ENCODE results near the gene TBX19. TPM values are rescaled to one million over a fixed set of nuclear protein-coding genes. Genes with fewer than 3 reads are reported as not detected.

TBX19 gene
- total RNA-seq, 1 experiment from 2014 or later = 1.2 TPM

DNA sequence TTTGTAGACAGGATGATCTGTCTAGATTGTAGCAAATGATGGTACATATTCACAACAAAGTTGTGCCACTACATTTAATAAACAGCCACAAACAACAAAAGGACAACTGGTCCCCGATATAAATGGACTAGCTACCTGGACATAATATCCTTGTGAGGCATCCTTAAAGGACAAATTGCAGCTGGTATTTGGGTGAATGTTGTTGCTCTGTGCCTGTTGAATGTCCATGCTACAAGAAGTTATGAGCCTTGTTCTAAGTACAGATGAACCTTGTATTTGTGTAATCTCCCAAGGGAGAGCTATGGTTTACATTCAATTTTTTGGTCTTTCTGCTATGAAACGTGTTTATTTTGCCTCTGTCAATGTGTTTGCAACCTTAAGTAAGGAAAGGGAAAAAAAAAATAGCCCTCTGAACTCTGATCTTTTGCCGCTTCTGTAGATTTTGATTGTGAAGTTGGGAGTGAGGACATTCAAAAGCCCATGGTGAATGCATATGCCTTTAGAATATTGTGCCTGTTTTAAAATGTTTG, 28.4 kb upstream of the TBX19 start:
- CTCF ChIA-PET = interaction anchor here (1.6 to 2.4 kb wide), 2 partner anchors 17 to 91 kb away, joined by 3 to 8 read pairs; no protein-coding TSS in a partner anchor
- peaks cover 38% of the 10 kb centered on the region for H3K36me3 Mint-ChIP-seq
- POLR2A ChIA-PET = no interaction called here
- H3K27me3 Mint-ChIP-seq (ENCODE audit: low read depth) = peaks cover 2% of the 10 kb centered on the region; the same call in 1 of the 2 replicates
- TF ChIP-seq ZBTB21 (CRISPR knock-in tag; IDR thresholded peaks at IDR 0.05; ENCODE audit: borderline replicate concordance) (no peak), PRRX2 (CRISPR knock-in tag; IDR thresholded peaks at IDR 0.05) (no peak), GRHL2 (CRISPR knock-in tag; IDR thresholded peaks at IDR 0.05; ENCODE audit: insufficient replicate concordance, severe bottlenecking) (no peak), ZNF121 (CRISPR knock-in tag; IDR thresholded peaks at IDR 0.05) (no peak)
- TF ChIP-seq, protein P1, sequence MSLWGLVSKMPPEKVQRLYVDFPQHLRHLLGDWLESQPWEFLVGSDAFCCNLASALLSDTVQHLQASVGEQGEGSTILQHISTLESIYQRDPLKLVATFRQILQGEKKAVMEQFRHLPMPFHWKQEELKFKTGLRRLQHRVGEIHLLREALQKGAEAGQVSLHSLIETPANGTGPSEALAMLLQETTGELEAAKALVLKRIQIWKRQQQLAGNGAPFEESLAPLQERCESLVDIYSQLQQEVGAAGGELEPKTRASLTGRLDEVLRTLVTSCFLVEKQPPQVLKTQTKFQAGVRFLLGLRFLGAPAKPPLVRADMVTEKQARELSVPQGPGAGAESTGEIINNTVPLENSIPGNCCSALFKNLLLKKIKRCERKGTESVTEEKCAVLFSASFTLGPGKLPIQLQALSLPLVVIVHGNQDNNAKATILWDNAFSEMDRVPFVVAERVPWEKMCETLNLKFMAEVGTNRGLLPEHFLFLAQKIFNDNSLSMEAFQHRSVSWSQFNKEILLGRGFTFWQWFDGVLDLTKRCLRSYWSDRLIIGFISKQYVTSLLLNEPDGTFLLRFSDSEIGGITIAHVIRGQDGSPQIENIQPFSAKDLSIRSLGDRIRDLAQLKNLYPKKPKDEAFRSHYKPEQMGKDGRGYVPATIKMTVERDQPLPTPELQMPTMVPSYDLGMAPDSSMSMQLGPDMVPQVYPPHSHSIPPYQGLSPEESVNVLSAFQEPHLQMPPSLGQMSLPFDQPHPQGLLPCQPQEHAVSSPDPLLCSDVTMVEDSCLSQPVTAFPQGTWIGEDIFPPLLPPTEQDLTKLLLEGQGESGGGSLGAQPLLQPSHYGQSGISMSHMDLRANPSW (CRISPR knock-in tag; conservative IDR thresholded peaks at IDR 0.05; ENCODE audit: low read depth) = no peak
- TF ChIP-seq, protein P2, sequence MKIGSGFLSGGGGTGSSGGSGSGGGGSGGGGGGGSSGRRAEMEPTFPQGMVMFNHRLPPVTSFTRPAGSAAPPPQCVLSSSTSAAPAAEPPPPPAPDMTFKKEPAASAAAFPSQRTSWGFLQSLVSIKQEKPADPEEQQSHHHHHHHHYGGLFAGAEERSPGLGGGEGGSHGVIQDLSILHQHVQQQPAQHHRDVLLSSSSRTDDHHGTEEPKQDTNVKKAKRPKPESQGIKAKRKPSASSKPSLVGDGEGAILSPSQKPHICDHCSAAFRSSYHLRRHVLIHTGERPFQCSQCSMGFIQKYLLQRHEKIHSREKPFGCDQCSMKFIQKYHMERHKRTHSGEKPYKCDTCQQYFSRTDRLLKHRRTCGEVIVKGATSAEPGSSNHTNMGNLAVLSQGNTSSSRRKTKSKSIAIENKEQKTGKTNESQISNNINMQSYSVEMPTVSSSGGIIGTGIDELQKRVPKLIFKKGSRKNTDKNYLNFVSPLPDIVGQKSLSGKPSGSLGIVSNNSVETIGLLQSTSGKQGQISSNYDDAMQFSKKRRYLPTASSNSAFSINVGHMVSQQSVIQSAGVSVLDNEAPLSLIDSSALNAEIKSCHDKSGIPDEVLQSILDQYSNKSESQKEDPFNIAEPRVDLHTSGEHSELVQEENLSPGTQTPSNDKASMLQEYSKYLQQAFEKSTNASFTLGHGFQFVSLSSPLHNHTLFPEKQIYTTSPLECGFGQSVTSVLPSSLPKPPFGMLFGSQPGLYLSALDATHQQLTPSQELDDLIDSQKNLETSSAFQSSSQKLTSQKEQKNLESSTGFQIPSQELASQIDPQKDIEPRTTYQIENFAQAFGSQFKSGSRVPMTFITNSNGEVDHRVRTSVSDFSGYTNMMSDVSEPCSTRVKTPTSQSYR (CRISPR knock-in tag; IDR thresholded peaks at IDR 0.05) = no peak
- DNase-seq (ENCODE audit: low spot score) = no peak
- no peak for ATAC-seq
- H3K9me3 Mint-ChIP-seq = peaks cover 27% of the 10 kb centered on the region
- H3K4me1 Mint-ChIP-seq = peaks cover 13% of the 10 kb centered on the region
- no peak overlapping the region; the same call in 1 of the 2 replicates for H3K27ac Mint-ChIP-seq
- H3K4me3 Mint-ChIP-seq = no peak overlapping the region

DNA sequence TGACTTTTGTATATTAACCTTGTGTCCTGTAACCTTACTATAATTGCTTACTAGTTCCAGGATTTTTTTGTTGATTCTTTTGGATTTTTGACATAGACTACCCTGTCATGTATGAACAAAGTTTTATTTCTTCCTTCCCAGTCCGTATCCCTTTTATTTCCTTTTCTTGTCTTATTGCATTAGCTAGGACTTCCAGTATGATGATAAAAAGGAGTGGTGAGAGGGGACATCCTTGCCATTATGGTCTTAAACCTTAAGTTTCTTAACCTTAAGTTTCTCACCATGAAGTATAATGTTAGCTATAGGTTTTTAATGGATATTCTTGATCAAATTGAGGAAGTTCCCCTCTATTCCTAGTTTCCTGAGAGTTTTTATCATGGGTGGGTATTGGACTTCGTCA, 24.5 kb upstream of the TBX19 start:
- CTCF ChIA-PET = no interaction called here
- Mint-ChIP-seq H3K27me3 (ENCODE audit: low read depth) (peaks cover 11% of the 10 kb centered on the region), H3K4me3 (no peak overlapping the region), H3K27ac (no peak overlapping the region), H3K4me1 (peaks cover 24% of the 10 kb centered on the region), H3K36me3 (peaks cover 46% of the 10 kb centered on the region), H3K9me3 (peaks cover 40% of the 10 kb centered on the region)
- no peak for DNase-seq (ENCODE audit: low spot score)
- TF ChIP-seq, protein P3, sequence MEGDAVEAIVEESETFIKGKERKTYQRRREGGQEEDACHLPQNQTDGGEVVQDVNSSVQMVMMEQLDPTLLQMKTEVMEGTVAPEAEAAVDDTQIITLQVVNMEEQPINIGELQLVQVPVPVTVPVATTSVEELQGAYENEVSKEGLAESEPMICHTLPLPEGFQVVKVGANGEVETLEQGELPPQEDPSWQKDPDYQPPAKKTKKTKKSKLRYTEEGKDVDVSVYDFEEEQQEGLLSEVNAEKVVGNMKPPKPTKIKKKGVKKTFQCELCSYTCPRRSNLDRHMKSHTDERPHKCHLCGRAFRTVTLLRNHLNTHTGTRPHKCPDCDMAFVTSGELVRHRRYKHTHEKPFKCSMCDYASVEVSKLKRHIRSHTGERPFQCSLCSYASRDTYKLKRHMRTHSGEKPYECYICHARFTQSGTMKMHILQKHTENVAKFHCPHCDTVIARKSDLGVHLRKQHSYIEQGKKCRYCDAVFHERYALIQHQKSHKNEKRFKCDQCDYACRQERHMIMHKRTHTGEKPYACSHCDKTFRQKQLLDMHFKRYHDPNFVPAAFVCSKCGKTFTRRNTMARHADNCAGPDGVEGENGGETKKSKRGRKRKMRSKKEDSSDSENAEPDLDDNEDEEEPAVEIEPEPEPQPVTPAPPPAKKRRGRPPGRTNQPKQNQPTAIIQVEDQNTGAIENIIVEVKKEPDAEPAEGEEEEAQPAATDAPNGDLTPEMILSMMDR (IDR thresholded peaks at IDR 0.05) = no peak
- TF ChIP-seq, protein P4, sequence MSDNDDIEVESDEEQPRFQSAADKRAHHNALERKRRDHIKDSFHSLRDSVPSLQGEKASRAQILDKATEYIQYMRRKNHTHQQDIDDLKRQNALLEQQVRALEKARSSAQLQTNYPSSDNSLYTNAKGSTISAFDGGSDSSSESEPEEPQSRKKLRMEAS (CRISPR knock-in tag; IDR thresholded peaks at IDR 0.05) = no peak
- TF ChIP-seq, protein P5, sequence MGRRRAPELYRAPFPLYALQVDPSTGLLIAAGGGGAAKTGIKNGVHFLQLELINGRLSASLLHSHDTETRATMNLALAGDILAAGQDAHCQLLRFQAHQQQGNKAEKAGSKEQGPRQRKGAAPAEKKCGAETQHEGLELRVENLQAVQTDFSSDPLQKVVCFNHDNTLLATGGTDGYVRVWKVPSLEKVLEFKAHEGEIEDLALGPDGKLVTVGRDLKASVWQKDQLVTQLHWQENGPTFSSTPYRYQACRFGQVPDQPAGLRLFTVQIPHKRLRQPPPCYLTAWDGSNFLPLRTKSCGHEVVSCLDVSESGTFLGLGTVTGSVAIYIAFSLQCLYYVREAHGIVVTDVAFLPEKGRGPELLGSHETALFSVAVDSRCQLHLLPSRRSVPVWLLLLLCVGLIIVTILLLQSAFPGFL (CRISPR knock-in tag; IDR thresholded peaks at IDR 0.05; ENCODE audit: borderline replicate concordance) = no peak
- TF ChIP-seq, protein P6, sequence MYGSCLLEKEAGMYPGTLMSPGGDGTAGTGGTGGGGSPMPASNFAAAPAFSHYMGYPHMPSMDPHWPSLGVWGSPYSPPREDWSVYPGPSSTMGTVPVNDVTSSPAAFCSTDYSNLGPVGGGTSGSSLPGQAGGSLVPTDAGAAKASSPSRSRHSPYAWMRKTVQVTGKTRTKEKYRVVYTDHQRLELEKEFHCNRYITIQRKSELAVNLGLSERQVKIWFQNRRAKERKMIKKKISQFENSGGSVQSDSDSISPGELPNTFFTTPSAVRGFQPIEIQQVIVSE (CRISPR knock-in tag; IDR thresholded peaks at IDR 0.05; ENCODE audit: borderline replicate concordance) = no peak
- no peak for TF ChIP-seq FOXJ3 (CRISPR knock-in tag; IDR thresholded peaks at IDR 0.05; ENCODE audit: borderline replicate concordance)
- TF ChIP-seq NR1H2 (CRISPR knock-in tag; IDR thresholded peaks at IDR 0.05) = no peak
- no peak for TF ChIP-seq TEAD4 (CRISPR knock-in tag; IDR thresholded peaks at IDR 0.05)
- TF ChIP-seq, protein P2 (CRISPR knock-in tag; IDR thresholded peaks at IDR 0.05) = no peak
- TF ChIP-seq RORB (CRISPR knock-in tag; IDR thresholded peaks at IDR 0.05) = no peak
- TF ChIP-seq IRF2 (CRISPR knock-in tag; IDR thresholded peaks at IDR 0.05; ENCODE audit: borderline replicate concordance, low read depth) = no peak
- TF ChIP-seq, protein P7, sequence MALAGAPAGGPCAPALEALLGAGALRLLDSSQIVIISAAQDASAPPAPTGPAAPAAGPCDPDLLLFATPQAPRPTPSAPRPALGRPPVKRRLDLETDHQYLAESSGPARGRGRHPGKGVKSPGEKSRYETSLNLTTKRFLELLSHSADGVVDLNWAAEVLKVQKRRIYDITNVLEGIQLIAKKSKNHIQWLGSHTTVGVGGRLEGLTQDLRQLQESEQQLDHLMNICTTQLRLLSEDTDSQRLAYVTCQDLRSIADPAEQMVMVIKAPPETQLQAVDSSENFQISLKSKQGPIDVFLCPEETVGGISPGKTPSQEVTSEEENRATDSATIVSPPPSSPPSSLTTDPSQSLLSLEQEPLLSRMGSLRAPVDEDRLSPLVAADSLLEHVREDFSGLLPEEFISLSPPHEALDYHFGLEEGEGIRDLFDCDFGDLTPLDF (CRISPR knock-in tag; IDR thresholded peaks at IDR 0.05) = no peak
- TF ChIP-seq, protein P8, sequence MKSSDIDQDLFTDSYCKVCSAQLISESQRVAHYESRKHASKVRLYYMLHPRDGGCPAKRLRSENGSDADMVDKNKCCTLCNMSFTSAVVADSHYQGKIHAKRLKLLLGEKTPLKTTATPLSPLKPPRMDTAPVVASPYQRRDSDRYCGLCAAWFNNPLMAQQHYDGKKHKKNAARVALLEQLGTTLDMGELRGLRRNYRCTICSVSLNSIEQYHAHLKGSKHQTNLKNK (CRISPR knock-in tag; IDR thresholded peaks at IDR 0.05) = no peak
- TF ChIP-seq, protein P9, sequence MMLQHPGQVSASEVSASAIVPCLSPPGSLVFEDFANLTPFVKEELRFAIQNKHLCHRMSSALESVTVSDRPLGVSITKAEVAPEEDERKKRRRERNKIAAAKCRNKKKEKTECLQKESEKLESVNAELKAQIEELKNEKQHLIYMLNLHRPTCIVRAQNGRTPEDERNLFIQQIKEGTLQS (CRISPR knock-in tag; conservative IDR thresholded peaks at IDR 0.05) = no peak
- no peak for TF ChIP-seq TCF7 (CRISPR knock-in tag; IDR thresholded peaks at IDR 0.05; ENCODE audit: low read depth)
- no peak for TF ChIP-seq ZNF219 (CRISPR knock-in tag; IDR thresholded peaks at IDR 0.05; ENCODE audit: borderline replicate concordance)
- POLR2A ChIA-PET = no interaction called here
- ATAC-seq = no peak
